Muscle layer of duodenum (tissue), 2 donors: ENCODE results near the gene PBX2.
"Not testable (repeated sequence)": the region's sequence is repeated elsewhere in the genome, so short reads cannot be mapped to it uniquely, and the experiment has no call there.

ENCODE experiments used
- H3K27ac ChIP-seq: one replicate; pipeline ENCODE4 v1.7.0; 2013; ENCODE audit warnings: mild to moderate bottlenecking, low read length
- H3K27me3 ChIP-seq: one replicate; pipeline ENCODE4 v1.7.0; 2013; ENCODE audit warnings: low read depth, mild to moderate bottlenecking, control low read depth, low read length
- H3K36me3 ChIP-seq, 2 donors: one replicate each; pipeline ENCODE4 v1.7.0; 2013; ENCODE audit warnings: low read length in 2 of 2, control low read depth in 1 of 2, mild to moderate bottlenecking in 1 of 2; ENCODE audit not compliant: insufficient read depth in 2 of 2, control insufficient read depth in 1 of 2
- H3K4me1 ChIP-seq, 2 donors: one replicate each; pipeline ENCODE4 v1.7.0; 2013; ENCODE audit warnings: low read length in 2 of 2, mild to moderate bottlenecking in 2 of 2, control low read depth in 1 of 2, moderate library complexity in 1 of 2; ENCODE audit not compliant: insufficient read depth in 2 of 2, control insufficient read depth in 1 of 2
- H3K4me3 ChIP-seq, 2 donors: one replicate each; pipeline ENCODE4 v1.7.0; 2013; ENCODE audit warnings: low read length in 2 of 2, low read depth in 1 of 2, mild to moderate bottlenecking in 1 of 2
- H3K9me3 ChIP-seq, 2 donors: one replicate each; pipeline ENCODE4 v1.7.0; 2013; ENCODE audit warnings: low read length in 2 of 2, control low read depth in 1 of 2, mild to moderate bottlenecking in 1 of 2; ENCODE audit not compliant: control insufficient read depth in 1 of 2
- donor health status: healthy.

The PBX2 gene

GRCh38 chr6:32216285-32216684 is 26.3 kb upstream of the PBX2 start:
- H3K4me3 ChIP-seq, result no peak overlapping the region
- no peaks in the 10 kb centered on the region for H3K9me3 ChIP-seq
- no peak overlapping the region for H3K27ac ChIP-seq
- no peaks in the 10 kb centered on the region for H3K36me3 ChIP-seq
- no peaks in the 10 kb centered on the region for H3K27me3 ChIP-seq
- no peaks in the 10 kb centered on the region for H3K4me1 ChIP-seq

- no peaks in the 10 kb centered on the region for H3K9me3 ChIP-seq
- no peaks in the 10 kb centered on the region for H3K36me3 ChIP-seq
- no peak overlapping the region for H3K27ac ChIP-seq
- no peak overlapping the region for H3K4me3 ChIP-seq
- H3K27me3 ChIP-seq, result no peaks in the 10 kb centered on the region
- no peaks in the 10 kb centered on the region for H3K4me1 ChIP-seq
Measured at GRCh38 chr6:32215617-32216016, 25.6 kb upstream of the PBX2 start.

- Histone ChIP-seq H3K4me1 (no peaks in the 10 kb centered on the region), H3K36me3 (no peaks in the 10 kb centered on the region), H3K9me3 (no peaks in the 10 kb centered on the region), H3K27me3 (no peaks in the 10 kb centered on the region), H3K4me3 (no peak overlapping the region), H3K27ac (no peak overlapping the region)
Measured at GRCh38 chr6:32214126-32214525, 24.1 kb upstream of the PBX2 start.

GRCh38 chr6:32213649-32214048 is 23.6 kb upstream of the PBX2 start:
- Histone ChIP-seq H3K4me3 (no peak overlapping the region), H3K36me3 (no peaks in the 10 kb centered on the region), H3K27ac (no peak overlapping the region), H3K4me1 (no peaks in the 10 kb centered on the region), H3K27me3 (no peaks in the 10 kb centered on the region), H3K9me3 (no peaks in the 10 kb centered on the region)

- H3K4me3 ChIP-seq, result no peak overlapping the region
- H3K27ac ChIP-seq, result no peak overlapping the region
- no peaks in the 10 kb centered on the region for H3K4me1 ChIP-seq
- no peaks in the 10 kb centered on the region for H3K9me3 ChIP-seq
- H3K27me3 ChIP-seq, result no peaks in the 10 kb centered on the region
- no peaks in the 10 kb centered on the region for H3K36me3 ChIP-seq
Measured at GRCh38 chr6:32212076-32212760, 22.2 kb upstream of the PBX2 start.

- H3K27me3 ChIP-seq, H3K36me3 ChIP-seq, H3K27ac ChIP-seq: not testable (repeated sequence)
Measured at GRCh38 chr6:32211432-32211831, 21.4 kb upstream of the PBX2 start.

GRCh38 chr6:32210191-32210601 is 20.2 kb upstream of the PBX2 start:
- no peak overlapping the region for H3K27ac ChIP-seq
- H3K4me1 ChIP-seq, result no peaks in the 10 kb centered on the region
- H3K9me3 ChIP-seq, result no peaks in the 10 kb centered on the region
- no peaks in the 10 kb centered on the region for H3K36me3 ChIP-seq
- H3K27me3 ChIP-seq, result no peaks in the 10 kb centered on the region
- no peak overlapping the region for H3K4me3 ChIP-seq

More at GRCh38 chr6:32211432-32211831, 21.4 kb upstream of the PBX2 start:
- not testable (repeated sequence) for H3K9me3 ChIP-seq, H3K4me1 ChIP-seq, H3K4me3 ChIP-seq

- H3K36me3 ChIP-seq, result no peaks in the 10 kb centered on the region
- no peaks in the 10 kb centered on the region for H3K27me3 ChIP-seq
- no peaks in the 10 kb centered on the region for H3K9me3 ChIP-seq
- H3K27ac ChIP-seq, result no peak overlapping the region
- no peaks in the 10 kb centered on the region for H3K4me1 ChIP-seq
- no peak overlapping the region for H3K4me3 ChIP-seq
Measured at GRCh38 chr6:32208996-32209395, 19.0 kb upstream of the PBX2 start.

GRCh38 chr6:32204268-32204715 is 14.3 kb upstream of the PBX2 start:
- no peaks in the 10 kb centered on the region for H3K9me3 ChIP-seq
- H3K27ac ChIP-seq, result no peak overlapping the region
- no peak overlapping the region for H3K4me3 ChIP-seq
- H3K27me3 ChIP-seq, result no peaks in the 10 kb centered on the region
- no peaks in the 10 kb centered on the region for H3K36me3 ChIP-seq
- no peaks in the 10 kb centered on the region for H3K4me1 ChIP-seq

- Histone ChIP-seq H3K36me3 (no peaks in the 10 kb centered on the region), H3K4me1 (no peaks in the 10 kb centered on the region), H3K27ac (no peak overlapping the region), H3K4me3 (no peak overlapping the region), H3K9me3 (no peaks in the 10 kb centered on the region), H3K27me3 (no peaks in the 10 kb centered on the region)
Measured at GRCh38 chr6:32203426-32204267, 13.6 kb upstream of the PBX2 start.

- Histone ChIP-seq H3K27me3 (no peaks in the 10 kb centered on the region), H3K4me3 (no peak overlapping the region), H3K4me1 (peaks cover 0 to 2% of the 10 kb centered on the region in 2 donors), H3K27ac (no peak overlapping the region), H3K9me3 (no peaks in the 10 kb centered on the region), H3K36me3 (no peaks in the 10 kb centered on the region)
Measured at GRCh38 chr6:32202186-32202585, 12.2 kb upstream of the PBX2 start.
